GM12878 (cell line): ENCODE measurements around the gene ANP32E.

Experiments
- BCL11A ChIP-seq: IDR thresholded peaks from 2 replicates; pipeline ENCODE4 v1.6.1; 2011; ENCODE audit warnings: low read depth, low read length
- ESRRA ChIP-seq: IDR thresholded peaks from 2 replicates; pipeline ENCODE4 v1.6.1; 2012; ENCODE audit warnings: mild to moderate bottlenecking, low read length, improper control_type of control experiment
- FOXM1 ChIP-seq: IDR thresholded peaks from 2 replicates; pipeline ENCODE4 v1.6.1; 2012; ENCODE audit warnings: low read depth, mild to moderate bottlenecking, inconsistent platforms, low read length, moderate library complexity
- IKZF2 ChIP-seq, 2 experiments: fragments of 450-650 bp; IDR thresholded peaks; 2 replicates each; pipeline ENCODE4 v1.6.1; 2017; ENCODE audit warnings: mild to moderate bottlenecking in 2 of 2, moderate library complexity in 2 of 2
- ZNF24 ChIP-seq: fragments of 450-650 bp; IDR thresholded peaks from 2 replicates; pipeline ENCODE4 v1.6.1; 2017; ENCODE audit warnings: antibody characterized with exemption, mild to moderate bottlenecking

DNA sequence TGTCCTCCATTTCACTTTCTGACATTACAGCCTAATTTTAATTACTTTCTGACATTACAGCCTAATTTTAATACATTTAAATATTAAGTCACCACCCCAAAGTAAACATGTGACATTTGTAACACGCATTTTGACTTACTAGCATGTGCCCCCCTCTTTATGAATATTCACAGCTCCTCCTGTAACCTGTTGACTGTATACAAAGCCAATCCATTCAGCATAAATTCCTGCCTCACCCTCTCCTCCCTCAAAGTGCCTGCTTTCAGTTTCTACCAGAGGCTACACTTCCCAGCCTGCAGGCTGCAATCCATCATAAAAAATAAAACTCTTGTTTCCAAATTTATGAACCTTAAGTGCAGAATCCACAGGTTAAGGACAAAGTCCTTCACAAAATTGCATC is 39.5 kb downstream of the ANP32E start:
- TF ChIP-seq IKZF2 (IDR thresholded peaks at IDR 0.05): no peak
- no peak for TF ChIP-seq ZNF24
- no peak for TF ChIP-seq FOXM1
- no peak for TF ChIP-seq ESRRA
- TF ChIP-seq BCL11A: no peak
